Activated naive CD8-positive, alpha-beta T cell (primary cell): ENCODE results near the gene EML6.
"Not testable (repeated sequence)": the region's sequence is repeated elsewhere in the genome, so short reads cannot be mapped to it uniquely, and the experiment has no call there.

Experiments used
- H3K27ac Mint-ChIP-seq: one replicate; pipeline ENCODE4 v1.8.0; 2021; ENCODE audit warnings: mixed read lengths
- H3K27me3 Mint-ChIP-seq: one replicate; pipeline ENCODE4 v1.8.0; 2021; ENCODE audit warnings: mixed read lengths
- H3K36me3 Mint-ChIP-seq: one replicate; pipeline ENCODE4 v1.8.0; 2021; ENCODE audit warnings: mixed read lengths
- H3K4me1 Mint-ChIP-seq: one replicate; pipeline ENCODE4 v1.8.0; 2021; ENCODE audit warnings: low read depth, mixed read lengths
- H3K4me3 Mint-ChIP-seq: one replicate; pipeline ENCODE4 v1.8.0; 2021; ENCODE audit warnings: mild to moderate bottlenecking, mixed read lengths
- H3K9me3 Mint-ChIP-seq: one replicate; pipeline ENCODE4 v1.8.0; 2021; ENCODE audit warnings: low read depth, mixed read lengths

The EML6 gene

GRCh38 chr2:54855434-54855833 lies 132.0 kb downstream of the EML6 start:
- no peak overlapping the region for H3K4me3 Mint-ChIP-seq
- no peaks in the 10 kb centered on the region for H3K27me3 Mint-ChIP-seq
- no peak overlapping the region for H3K27ac Mint-ChIP-seq
- no peaks in the 10 kb centered on the region for H3K4me1 Mint-ChIP-seq
- H3K36me3 Mint-ChIP-seq = no peaks in the 10 kb centered on the region
- H3K9me3 Mint-ChIP-seq = no peaks in the 10 kb centered on the region

- Mint-ChIP-seq H3K36me3 (peaks cover 3% of the 10 kb centered on the region), H3K4me3 (no peak overlapping the region), H3K27ac (no peak overlapping the region), H3K9me3 (no peaks in the 10 kb centered on the region), H3K4me1 (no peaks in the 10 kb centered on the region), H3K27me3 (no peaks in the 10 kb centered on the region)
These were observed 134.7 kb downstream of the EML6 start for GRCh38 chr2:54858021-54858681.

GRCh38 chr2:54859416-54859815 lies 136.0 kb downstream of the EML6 start:
- H3K36me3 Mint-ChIP-seq = peaks cover 3% of the 10 kb centered on the region
- no peak overlapping the region for H3K27ac Mint-ChIP-seq
- no peak overlapping the region for H3K4me3 Mint-ChIP-seq
- no peaks in the 10 kb centered on the region for H3K27me3 Mint-ChIP-seq
- no peaks in the 10 kb centered on the region for H3K4me1 Mint-ChIP-seq
- H3K9me3 Mint-ChIP-seq = no peaks in the 10 kb centered on the region

GRCh38 chr2:54859997-54860701 lies 136.7 kb downstream of the EML6 start:
- Mint-ChIP-seq H3K9me3 (no peaks in the 10 kb centered on the region), H3K4me1 (no peaks in the 10 kb centered on the region), H3K36me3 (peaks cover 3% of the 10 kb centered on the region), H3K27ac (no peak overlapping the region), H3K4me3 (no peak overlapping the region), H3K27me3 (no peaks in the 10 kb centered on the region)

GRCh38 chr2:54862229-54862628 lies 138.8 kb downstream of the EML6 start:
- peaks cover 3% of the 10 kb centered on the region for H3K36me3 Mint-ChIP-seq
- no peak overlapping the region for H3K4me3 Mint-ChIP-seq
- no peaks in the 10 kb centered on the region for H3K9me3 Mint-ChIP-seq
- H3K27ac Mint-ChIP-seq = no peak overlapping the region
- no peaks in the 10 kb centered on the region for H3K27me3 Mint-ChIP-seq
- H3K4me1 Mint-ChIP-seq = peaks cover 8% of the 10 kb centered on the region

- H3K4me1 Mint-ChIP-seq = peaks cover 13% of the 10 kb centered on the region
- H3K27ac Mint-ChIP-seq = no peak overlapping the region
- peaks cover 3% of the 10 kb centered on the region for H3K36me3 Mint-ChIP-seq
- no peak overlapping the region for H3K4me3 Mint-ChIP-seq
- no peaks in the 10 kb centered on the region for H3K9me3 Mint-ChIP-seq
- H3K27me3 Mint-ChIP-seq = no peaks in the 10 kb centered on the region
These were observed 139.3 kb downstream of the EML6 start for GRCh38 chr2:54862742-54863141.

GRCh38 chr2:54863660-54864059 lies 140.2 kb downstream of the EML6 start:
- Mint-ChIP-seq H3K27me3 (no peaks in the 10 kb centered on the region), H3K4me1 (peaks cover 14% of the 10 kb centered on the region), H3K36me3 (peaks cover 3% of the 10 kb centered on the region), H3K4me3 (no peak overlapping the region), H3K27ac (no peak overlapping the region), H3K9me3 (no peaks in the 10 kb centered on the region)

GRCh38 chr2:54864096-54864495 lies 140.6 kb downstream of the EML6 start:
- H3K4me3 Mint-ChIP-seq = no peak overlapping the region
- no peaks in the 10 kb centered on the region for H3K9me3 Mint-ChIP-seq
- H3K4me1 Mint-ChIP-seq = peaks cover 14% of the 10 kb centered on the region
- no peaks in the 10 kb centered on the region for H3K27me3 Mint-ChIP-seq
- H3K36me3 Mint-ChIP-seq = peaks cover 3% of the 10 kb centered on the region
- H3K27ac Mint-ChIP-seq = no peak overlapping the region

- Mint-ChIP-seq H3K36me3 (peaks cover 3% of the 10 kb centered on the region), H3K9me3 (no peaks in the 10 kb centered on the region), H3K27me3 (no peaks in the 10 kb centered on the region), H3K4me1 (peaks cover 14% of the 10 kb centered on the region), H3K4me3 (no peak overlapping the region), H3K27ac (no peak overlapping the region)
These were observed 141.3 kb downstream of the EML6 start for GRCh38 chr2:54864727-54865126.

GRCh38 chr2:54866179-54866578 lies 142.7 kb downstream of the EML6 start:
- Mint-ChIP-seq H3K27me3 (no peaks in the 10 kb centered on the region), H3K4me3 (no peak overlapping the region), H3K36me3 (peaks cover 3% of the 10 kb centered on the region), H3K27ac (no peak overlapping the region), H3K4me1 (peaks cover 14% of the 10 kb centered on the region), H3K9me3 (no peaks in the 10 kb centered on the region)

- H3K4me1 Mint-ChIP-seq = peaks cover 14% of the 10 kb centered on the region
- no peak overlapping the region for H3K4me3 Mint-ChIP-seq
- no peaks in the 10 kb centered on the region for H3K9me3 Mint-ChIP-seq
- no peak overlapping the region for H3K27ac Mint-ChIP-seq
- no peaks in the 10 kb centered on the region for H3K36me3 Mint-ChIP-seq
- H3K27me3 Mint-ChIP-seq = no peaks in the 10 kb centered on the region
These were observed 143.4 kb downstream of the EML6 start for GRCh38 chr2:54866868-54867267.

- H3K36me3 Mint-ChIP-seq = no peaks in the 10 kb centered on the region
- H3K27me3 Mint-ChIP-seq = no peaks in the 10 kb centered on the region
- no peak overlapping the region for H3K4me3 Mint-ChIP-seq
These were observed 144.0 kb downstream of the EML6 start for GRCh38 chr2:54867457-54867856.

GRCh38 chr2:54871457-54872107 lies 148.1 kb downstream of the EML6 start:
- Mint-ChIP-seq H3K27me3 (no peaks in the 10 kb centered on the region), H3K27ac (no peak overlapping the region), H3K4me1 (peaks cover 13% of the 10 kb centered on the region), H3K9me3 (no peaks in the 10 kb centered on the region), H3K4me3 (no peak overlapping the region), H3K36me3 (no peaks in the 10 kb centered on the region)

More at GRCh38 chr2:54867457-54867856, 144.0 kb downstream of the EML6 start:
- Mint-ChIP-seq H3K4me1 (peaks cover 14% of the 10 kb centered on the region), H3K9me3 (no peaks in the 10 kb centered on the region), H3K27ac (no peak overlapping the region)

- peaks cover 1% of the 10 kb centered on the region for H3K4me1 Mint-ChIP-seq
- H3K4me3 Mint-ChIP-seq = no peak overlapping the region
- H3K27me3 Mint-ChIP-seq = no peaks in the 10 kb centered on the region
- H3K27ac Mint-ChIP-seq = no peak overlapping the region
- no peaks in the 10 kb centered on the region for H3K9me3 Mint-ChIP-seq
- no peaks in the 10 kb centered on the region for H3K36me3 Mint-ChIP-seq
These were observed 149.3 kb downstream of the EML6 start for GRCh38 chr2:54872780-54873179.

GRCh38 chr2:54873236-54873635 lies 149.8 kb downstream of the EML6 start:
- not testable (repeated sequence) for H3K27ac Mint-ChIP-seq, H3K9me3 Mint-ChIP-seq, H3K4me1 Mint-ChIP-seq, H3K36me3 Mint-ChIP-seq, H3K4me3 Mint-ChIP-seq, H3K27me3 Mint-ChIP-seq
